ENCODE results near the gene COL27A1.

Gene COL27A1

DNA sequence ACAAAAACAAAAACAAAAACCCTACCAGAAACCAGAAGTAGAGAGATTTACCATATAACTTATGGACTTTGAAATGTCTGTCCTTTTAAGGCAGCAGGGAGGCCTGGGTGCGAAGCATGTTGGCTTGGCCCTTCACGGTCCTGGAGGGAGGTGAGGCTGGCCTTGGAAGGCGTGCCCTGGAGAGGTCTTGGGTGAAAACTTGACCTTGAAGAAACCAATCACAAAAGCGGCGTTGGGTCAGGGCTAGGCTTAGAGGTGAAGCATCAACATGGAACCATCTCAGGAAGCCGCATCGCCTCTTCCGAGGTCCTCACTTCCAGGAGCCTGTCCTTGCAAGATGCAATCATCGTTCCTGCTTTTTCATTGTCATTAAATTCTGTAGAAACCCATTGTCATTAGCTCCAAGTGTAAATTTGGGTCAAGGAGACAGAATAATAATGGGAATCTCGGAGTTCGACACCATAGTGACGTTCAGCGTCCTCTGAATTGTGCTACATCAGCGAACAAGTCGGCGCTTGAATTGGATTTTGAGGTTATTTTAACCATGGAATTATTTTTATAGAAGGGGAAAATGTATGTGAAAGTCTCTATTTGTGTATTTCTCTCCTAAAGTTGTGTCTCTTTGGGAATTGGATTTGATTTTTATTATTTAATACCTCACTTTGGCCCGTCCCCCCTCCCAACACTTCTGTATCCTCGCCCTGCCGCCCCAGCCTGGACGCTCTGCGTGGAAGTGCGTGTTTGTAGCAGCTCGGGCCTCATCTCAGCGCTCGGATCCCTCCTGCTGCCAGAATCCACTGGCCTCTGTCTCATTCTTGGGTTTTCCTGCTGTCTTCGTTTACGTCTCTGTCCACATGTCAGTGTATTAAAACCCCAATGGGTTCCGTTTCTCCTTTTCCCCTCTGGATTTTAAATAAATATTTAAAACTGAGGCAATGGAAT is 156.5 kb downstream of the COL27A1 start:
- H3K9ac ChIP-seq (ENCODE audit: low read depth, low read length) = no peak overlapping the region
- H3K9me3 ChIP-seq (replicated peaks; ENCODE audit: low read length) = no peaks in the 10 kb centered on the region
- no peak overlapping the region for H3K4me3 ChIP-seq (ENCODE audit: low read length)
- no peaks in the 10 kb centered on the region for H3K27me3 ChIP-seq (ENCODE audit: control insufficient read depth, insufficient read depth, low read length)
- no peaks in the 10 kb centered on the region for H3K4me1 ChIP-seq (ENCODE audit: control insufficient read depth, insufficient read depth, low read length)
- no peak overlapping the region for H3K4me2 ChIP-seq (ENCODE audit: low read length)
- H3K36me3 ChIP-seq (ENCODE audit: insufficient read depth, low read length) = peaks cover 12% of the 10 kb centered on the region

DNA sequence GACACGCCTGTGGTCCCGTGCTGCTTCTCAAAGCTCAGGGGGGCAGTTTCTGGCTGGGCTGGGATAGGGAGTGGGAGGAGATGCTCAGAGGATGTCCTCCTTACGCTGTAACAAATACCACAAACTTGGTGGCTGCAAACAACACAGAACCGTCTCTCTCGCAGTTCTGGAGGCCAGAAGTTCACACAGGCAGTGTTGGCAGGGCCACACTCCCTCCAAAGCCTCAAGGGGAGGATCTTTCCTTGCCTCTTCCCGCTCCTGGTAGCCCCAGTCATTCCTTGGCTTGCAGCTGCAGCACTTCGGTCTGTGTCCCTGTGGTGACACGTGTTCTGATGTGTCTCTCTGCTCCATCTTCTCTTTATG is 157.2 kb downstream of the COL27A1 start:
- no peaks in the 10 kb centered on the region for H3K9me3 ChIP-seq (replicated peaks; ENCODE audit: low read length)
- H3K27me3 ChIP-seq (ENCODE audit: control insufficient read depth, insufficient read depth, low read length) = no peaks in the 10 kb centered on the region
- H3K4me2 ChIP-seq (ENCODE audit: low read length) = no peak overlapping the region
- no peak overlapping the region for H3K4me3 ChIP-seq (ENCODE audit: low read length)
- H3K4me1 ChIP-seq (ENCODE audit: control insufficient read depth, insufficient read depth, low read length) = no peaks in the 10 kb centered on the region
- peaks cover 8% of the 10 kb centered on the region for H3K36me3 ChIP-seq (ENCODE audit: insufficient read depth, low read length)
- no peak overlapping the region for H3K9ac ChIP-seq (ENCODE audit: low read depth, low read length)

DNA sequence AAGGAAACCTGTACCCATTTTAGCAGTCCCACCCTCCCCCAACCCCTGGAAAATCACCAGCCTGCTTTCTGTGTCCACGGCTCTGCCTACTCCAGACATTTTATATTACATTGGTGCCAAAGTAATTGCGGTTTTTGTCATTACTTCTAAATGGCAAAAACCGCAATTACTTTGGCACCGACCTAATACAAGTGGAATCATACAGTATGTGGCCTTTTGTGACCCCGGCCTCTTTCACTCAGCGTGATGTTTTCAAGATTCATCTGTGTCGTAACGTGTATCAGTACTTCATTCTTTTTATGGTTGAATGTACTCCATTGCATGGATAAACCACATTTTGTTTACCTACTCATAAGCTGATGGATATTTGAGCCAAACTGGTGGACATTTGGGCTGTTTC is 157.8 kb downstream of the COL27A1 start:
- H3K4me2 ChIP-seq (ENCODE audit: low read length) = no peak overlapping the region
- no peak overlapping the region for H3K9ac ChIP-seq (ENCODE audit: low read depth, low read length)
- H3K9me3 ChIP-seq (replicated peaks; ENCODE audit: low read length) = no peaks in the 10 kb centered on the region
- H3K4me3 ChIP-seq (ENCODE audit: low read length) = no peak overlapping the region
- H3K36me3 ChIP-seq (ENCODE audit: insufficient read depth, low read length) = peaks cover 8% of the 10 kb centered on the region
- no peaks in the 10 kb centered on the region for H3K4me1 ChIP-seq (ENCODE audit: control insufficient read depth, insufficient read depth, low read length)
- no peaks in the 10 kb centered on the region for H3K27me3 ChIP-seq (ENCODE audit: control insufficient read depth, insufficient read depth, low read length)

DNA sequence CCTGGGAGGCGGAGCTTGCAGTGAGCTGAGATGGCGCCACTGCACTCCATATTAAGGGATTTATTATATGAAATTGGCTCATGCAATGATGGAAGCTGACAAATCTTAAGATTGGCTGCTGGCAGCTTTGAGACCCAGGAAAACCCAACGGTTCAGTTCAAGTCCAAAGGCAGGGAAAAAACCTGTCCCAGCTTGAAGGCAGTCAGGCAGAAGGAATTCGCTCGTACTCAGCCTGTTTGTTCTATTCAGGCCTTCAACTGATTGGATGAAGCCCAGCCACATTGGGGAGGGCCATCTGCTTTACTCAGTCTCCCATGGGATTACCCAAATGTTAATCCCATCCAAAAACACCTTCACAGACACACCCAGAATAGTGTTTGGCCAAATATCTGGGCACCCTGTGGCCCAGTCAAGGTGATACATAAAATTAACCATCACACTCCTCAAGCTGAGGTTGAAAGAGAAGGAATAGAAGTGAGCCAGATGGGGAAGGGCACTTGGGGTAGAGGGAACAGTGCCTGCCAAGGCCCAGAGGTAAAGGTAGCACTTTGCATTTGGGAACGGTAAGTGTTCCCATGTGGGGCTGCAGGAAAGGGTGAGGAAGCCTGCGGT is 159.0 kb downstream of the COL27A1 start:
- Histone ChIP-seq H3K36me3 (ENCODE audit: insufficient read depth, low read length) (no peaks in the 10 kb centered on the region), H3K27me3 (ENCODE audit: control insufficient read depth, insufficient read depth, low read length) (no peaks in the 10 kb centered on the region), H3K4me3 (ENCODE audit: low read length) (no peak overlapping the region), H3K9me3 (replicated peaks; ENCODE audit: low read length) (no peaks in the 10 kb centered on the region), H3K9ac (ENCODE audit: low read depth, low read length) (no peak overlapping the region), H3K4me1 (ENCODE audit: control insufficient read depth, insufficient read depth, low read length) (no peaks in the 10 kb centered on the region), H3K4me2 (ENCODE audit: low read length) (no peak overlapping the region)

DNA sequence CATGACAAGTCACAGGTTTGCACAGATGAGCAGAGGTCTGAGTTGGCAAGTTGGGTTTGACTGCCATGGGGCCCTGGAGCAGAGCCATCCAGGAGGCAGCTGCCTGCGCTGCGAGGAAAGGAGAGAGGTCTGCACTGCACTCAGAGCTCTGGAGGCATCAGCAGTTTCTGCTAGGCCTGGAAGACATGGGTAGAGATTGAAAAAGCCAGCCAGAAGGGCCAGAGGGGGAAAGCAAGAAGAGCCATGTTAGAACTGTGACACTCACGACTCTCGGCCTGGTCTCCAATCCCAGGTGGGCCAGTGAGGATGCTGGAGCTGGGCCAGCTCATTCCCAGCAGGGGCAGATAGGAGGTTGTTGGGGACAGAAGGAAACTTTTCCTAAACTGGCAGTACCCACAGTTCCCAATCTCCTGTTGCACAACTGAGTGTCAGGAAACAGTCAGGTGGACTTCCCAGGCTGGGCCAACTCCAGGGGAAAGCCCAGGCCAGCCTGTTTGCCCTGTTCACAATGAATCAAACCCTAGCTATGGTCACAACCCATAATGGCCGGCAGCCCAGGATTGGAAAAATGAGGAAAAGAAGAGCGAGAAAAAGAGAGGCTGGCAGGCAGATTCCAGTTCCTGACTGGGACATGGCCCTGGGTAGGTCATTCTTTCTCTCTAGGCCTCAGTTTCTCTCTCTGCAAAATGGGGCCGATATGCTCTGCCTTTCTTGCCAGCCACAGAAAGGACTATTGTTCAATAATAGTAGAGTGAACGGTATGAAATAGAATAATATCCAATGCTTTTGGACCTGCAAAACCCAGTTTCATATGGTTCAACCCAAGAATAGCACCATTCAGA is 159.8 kb downstream of the COL27A1 start:
- no peak overlapping the region for H3K4me2 ChIP-seq (ENCODE audit: low read length)
- H3K27me3 ChIP-seq (ENCODE audit: control insufficient read depth, insufficient read depth, low read length) = no peaks in the 10 kb centered on the region
- H3K4me1 ChIP-seq (ENCODE audit: control insufficient read depth, insufficient read depth, low read length) = no peaks in the 10 kb centered on the region
- no peaks in the 10 kb centered on the region for H3K36me3 ChIP-seq (ENCODE audit: insufficient read depth, low read length)
- no peak overlapping the region for H3K4me3 ChIP-seq (ENCODE audit: low read length)
- no peak overlapping the region for H3K9ac ChIP-seq (ENCODE audit: low read depth, low read length)
- no peaks in the 10 kb centered on the region for H3K9me3 ChIP-seq (replicated peaks; ENCODE audit: low read length)

DNA sequence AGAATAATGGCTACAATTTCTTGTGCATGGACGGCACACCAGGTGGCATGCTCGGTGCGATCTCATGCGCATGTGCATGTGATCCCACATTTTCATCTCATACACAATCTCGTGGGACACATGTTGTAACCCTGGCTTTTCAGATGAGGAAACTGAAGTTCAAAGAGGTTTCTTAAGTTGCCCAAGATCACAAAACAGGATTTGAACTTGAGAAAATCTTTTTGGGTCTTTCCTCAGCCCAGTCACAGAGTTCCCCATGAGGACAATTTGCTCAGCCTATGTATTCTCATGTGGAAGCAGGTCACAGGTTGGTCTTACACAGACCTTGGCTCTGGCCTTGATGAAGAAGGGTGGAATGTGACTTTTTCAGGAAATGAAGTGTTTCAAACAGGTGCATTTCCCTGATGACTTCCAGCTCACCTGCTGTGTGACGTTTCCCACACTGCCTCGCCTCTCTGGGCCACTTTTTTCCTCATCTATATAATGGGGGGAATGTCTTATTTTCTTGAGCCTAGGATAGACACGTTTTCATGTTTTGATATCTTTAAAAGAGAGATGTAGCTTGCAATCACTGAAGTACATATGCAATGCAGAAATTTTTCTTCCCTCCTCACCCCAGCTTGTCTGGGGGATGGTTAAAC is 160.5 kb downstream of the COL27A1 start:
- H3K4me1 ChIP-seq (ENCODE audit: control insufficient read depth, insufficient read depth, low read length) = no peaks in the 10 kb centered on the region
- no peaks in the 10 kb centered on the region for H3K27me3 ChIP-seq (ENCODE audit: control insufficient read depth, insufficient read depth, low read length)
- no peak overlapping the region for H3K4me3 ChIP-seq (ENCODE audit: low read length)
- no peak overlapping the region for H3K9ac ChIP-seq (ENCODE audit: low read depth, low read length)
- no peaks in the 10 kb centered on the region for H3K9me3 ChIP-seq (replicated peaks; ENCODE audit: low read length)
- no peak overlapping the region for H3K4me2 ChIP-seq (ENCODE audit: low read length)
- no peaks in the 10 kb centered on the region for H3K36me3 ChIP-seq (ENCODE audit: insufficient read depth, low read length)

DNA sequence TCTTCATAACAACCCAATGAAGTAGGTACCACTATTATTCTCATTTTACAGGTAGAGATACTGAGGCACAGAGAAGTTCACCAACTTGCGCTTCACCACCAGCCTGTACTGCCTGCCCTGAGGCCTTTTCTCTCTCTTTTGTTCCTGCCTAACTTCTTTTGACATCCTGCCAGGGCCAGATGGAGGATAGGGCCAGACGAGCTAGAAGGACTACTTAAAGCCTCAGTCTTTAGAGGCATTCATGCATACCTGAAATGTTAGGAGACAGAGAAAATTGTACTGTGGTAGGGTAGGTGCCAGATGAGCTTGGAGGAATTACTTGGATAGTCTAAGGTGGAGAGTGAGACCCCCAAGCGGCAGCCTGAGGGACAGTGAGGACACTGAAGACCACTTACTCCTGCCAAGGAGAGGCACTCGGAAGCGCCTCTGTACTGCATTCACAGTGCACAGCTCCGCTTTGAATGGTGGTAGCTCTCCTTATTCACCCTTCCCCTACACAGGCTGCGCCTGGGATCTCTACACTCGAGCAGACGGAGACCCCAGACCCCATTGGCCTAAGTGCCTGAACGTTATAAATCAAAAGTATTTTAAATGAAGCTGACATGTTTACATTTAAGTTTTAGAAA is 161.4 kb downstream of the COL27A1 start:
- H3K36me3 ChIP-seq (ENCODE audit: insufficient read depth, low read length) = no peaks in the 10 kb centered on the region
- H3K4me2 ChIP-seq (ENCODE audit: low read length) = no peak overlapping the region
- H3K4me3 ChIP-seq (ENCODE audit: low read length) = no peak overlapping the region
- no peaks in the 10 kb centered on the region for H3K27me3 ChIP-seq (ENCODE audit: control insufficient read depth, insufficient read depth, low read length)
- H3K4me1 ChIP-seq (ENCODE audit: control insufficient read depth, insufficient read depth, low read length) = peaks cover 3% of the 10 kb centered on the region
- H3K9me3 ChIP-seq (replicated peaks; ENCODE audit: low read length) = no peaks in the 10 kb centered on the region
- no peak overlapping the region for H3K9ac ChIP-seq (ENCODE audit: low read depth, low read length)

DNA sequence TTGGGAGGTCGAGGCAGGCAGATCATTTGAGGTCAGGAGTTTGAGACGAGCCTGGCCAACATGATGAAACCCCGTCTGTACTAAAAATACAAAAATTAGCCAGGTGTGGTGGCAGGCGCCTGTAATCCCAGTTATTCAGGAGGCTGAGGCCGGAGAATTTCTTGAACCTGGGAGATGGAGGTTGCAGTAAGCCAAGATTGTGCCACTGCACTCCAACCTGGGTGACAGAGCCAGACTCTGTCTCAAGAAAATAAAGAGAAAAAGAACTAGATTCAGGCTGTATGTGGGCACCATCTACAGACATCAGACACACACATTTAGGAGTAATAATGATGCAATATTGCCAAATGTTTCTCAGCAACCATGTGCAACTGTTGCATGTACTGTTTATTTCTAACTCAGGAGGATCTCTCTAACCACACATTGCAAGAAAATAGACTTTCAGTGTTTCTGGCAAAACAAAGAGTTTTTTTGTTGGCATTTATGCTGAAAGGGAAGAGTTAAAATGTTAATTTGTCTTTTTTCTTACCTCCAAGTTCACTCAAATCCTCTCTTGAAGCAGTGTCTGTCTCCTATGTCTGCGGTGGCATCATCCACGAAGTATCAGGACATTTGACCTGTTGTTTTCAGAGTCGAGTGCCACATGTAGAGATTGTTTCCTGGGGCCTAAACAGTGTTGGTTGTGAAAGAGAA is 162.5 kb downstream of the COL27A1 start:
- Histone ChIP-seq H3K4me2 (ENCODE audit: low read length) (no peak overlapping the region), H3K36me3 (ENCODE audit: insufficient read depth, low read length) (no peaks in the 10 kb centered on the region), H3K9ac (ENCODE audit: low read depth, low read length) (no peak overlapping the region), H3K4me3 (ENCODE audit: low read length) (no peak overlapping the region), H3K9me3 (replicated peaks; ENCODE audit: low read length) (no peaks in the 10 kb centered on the region), H3K4me1 (ENCODE audit: control insufficient read depth, insufficient read depth, low read length) (peaks cover 11% of the 10 kb centered on the region), H3K27me3 (ENCODE audit: control insufficient read depth, insufficient read depth, low read length) (no peaks in the 10 kb centered on the region)

DNA sequence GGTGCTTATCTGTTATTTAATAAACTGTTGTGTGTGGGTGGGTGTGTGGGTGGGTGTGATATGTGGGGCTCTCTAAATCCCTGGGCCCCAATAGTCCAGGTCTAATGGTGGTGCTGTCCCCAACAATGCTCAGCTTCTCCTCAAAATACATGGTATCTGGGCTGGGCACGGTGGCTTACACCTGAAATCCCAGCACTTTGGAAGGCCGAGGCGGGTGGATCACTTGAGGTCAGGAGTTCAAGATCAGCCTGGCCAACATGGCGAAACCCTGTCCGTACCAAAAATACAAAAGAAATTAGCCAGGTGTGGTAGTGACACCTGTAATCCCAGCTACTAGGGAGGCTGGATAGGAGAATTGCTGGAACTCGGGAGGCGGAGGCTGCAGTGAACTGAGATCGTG is 163.1 kb downstream of the COL27A1 start:
- H3K9ac ChIP-seq (ENCODE audit: low read depth, low read length) = no peak overlapping the region
- no peak overlapping the region for H3K4me2 ChIP-seq (ENCODE audit: low read length)

DNA sequence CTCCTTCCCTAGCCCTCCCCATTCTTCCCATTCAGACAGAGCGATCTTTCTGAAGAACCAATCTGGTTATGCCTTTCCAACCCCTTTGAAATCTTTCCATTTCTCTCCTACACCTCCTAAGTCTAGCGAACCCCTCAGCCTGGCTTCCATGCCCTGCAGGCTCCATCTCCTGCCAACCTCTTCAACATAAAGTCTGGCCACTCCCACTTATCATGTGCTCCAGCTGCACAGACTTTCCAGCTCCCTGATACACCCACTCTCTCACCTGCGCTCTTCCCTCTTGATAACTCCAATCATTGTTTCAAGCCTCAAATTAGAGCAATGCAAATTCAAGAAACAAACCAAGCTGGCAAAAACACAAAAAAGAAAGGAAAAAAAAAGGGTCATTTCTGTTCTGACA is 163.8 kb downstream of the COL27A1 start:
- no peak overlapping the region for H3K4me2 ChIP-seq (ENCODE audit: low read length)
- no peaks in the 10 kb centered on the region for H3K36me3 ChIP-seq (ENCODE audit: insufficient read depth, low read length)
- peaks cover 11% of the 10 kb centered on the region for H3K4me1 ChIP-seq (ENCODE audit: control insufficient read depth, insufficient read depth, low read length)
- no peak overlapping the region for H3K4me3 ChIP-seq (ENCODE audit: low read length)
- no peaks in the 10 kb centered on the region for H3K9me3 ChIP-seq (replicated peaks; ENCODE audit: low read length)
- no peaks in the 10 kb centered on the region for H3K27me3 ChIP-seq (ENCODE audit: control insufficient read depth, insufficient read depth, low read length)
- H3K9ac ChIP-seq (ENCODE audit: low read depth, low read length) = no peak overlapping the region

More for the DNA sequence above, 163.1 kb downstream of the COL27A1 start:
- no peaks in the 10 kb centered on the region for H3K9me3 ChIP-seq (replicated peaks; ENCODE audit: low read length)
- no peak overlapping the region for H3K4me3 ChIP-seq (ENCODE audit: low read length)
- no peaks in the 10 kb centered on the region for H3K27me3 ChIP-seq (ENCODE audit: control insufficient read depth, insufficient read depth, low read length)
- H3K36me3 ChIP-seq (ENCODE audit: insufficient read depth, low read length) = no peaks in the 10 kb centered on the region
- peaks cover 11% of the 10 kb centered on the region for H3K4me1 ChIP-seq (ENCODE audit: control insufficient read depth, insufficient read depth, low read length)

All from skeletal muscle satellite cell (primary cell).